HFFc6 (cell line): ENCODE results near the gene CNFN. TPM values are rescaled to one million over a fixed set of nuclear protein-coding genes. Genes with fewer than 3 reads are reported as not detected.

ENCODE experiments used
- DNase-seq: peaks from one replicate; pipeline ENCODE4 v3.0.0-alpha.2; 2018
- H3K27ac Mint-ChIP-seq: 2 replicates; pipeline ENCODE4 v1.8.0; 2020; ENCODE audit warnings: mild to moderate bottlenecking, mixed read lengths
- H3K27me3 Mint-ChIP-seq: 2 replicates; pipeline ENCODE4 v1.8.0; 2021; ENCODE audit warnings: mild to moderate bottlenecking, moderate library complexity, mixed read lengths; ENCODE audit not compliant: insufficient read depth
- H3K36me3 Mint-ChIP-seq: 2 replicates; pipeline ENCODE4 v1.8.0; 2021; ENCODE audit warnings: low read depth, mixed read lengths
- H3K4me1 Mint-ChIP-seq: 2 replicates; pipeline ENCODE4 v1.8.0; 2020; ENCODE audit warnings: low read depth, mixed read lengths
- H3K4me3 Mint-ChIP-seq: 2 replicates; pipeline ENCODE4 v1.8.0; 2020; ENCODE audit warnings: mild to moderate bottlenecking, moderate library complexity, mixed read lengths
- H3K9me3 Mint-ChIP-seq: 2 replicates; pipeline ENCODE4 v1.8.0; 2020; ENCODE audit warnings: mild to moderate bottlenecking, mixed read lengths
- total RNA-seq, 6 experiments: library from RNA; stranded (reverse); fragmentation: NEBNext Ultra II Directional; extraction: Animal tissue kit (Norgen Biotek cat#: 25700); gene quantifications; 2 replicates in 1 of 6; 3 replicates in 5 of 6; pipeline ENCODE4 v1.2.3, GENCODE V29; 2021
- TF ChIP-seq, protein P1 (sequence below): fragments of 200-600 bp; sonication (generic); IDR thresholded peaks from 2 replicates; pipeline ENCODE4 v1.5.0; 2021; ENCODE audit warnings: antibody characterized with exemption, mild to moderate bottlenecking

The CNFN gene
- total RNA-seq, 6 experiments from 2014 or later: 0.48 to 0.80 (median 0.68) TPM

- TF ChIP-seq, protein P1, sequence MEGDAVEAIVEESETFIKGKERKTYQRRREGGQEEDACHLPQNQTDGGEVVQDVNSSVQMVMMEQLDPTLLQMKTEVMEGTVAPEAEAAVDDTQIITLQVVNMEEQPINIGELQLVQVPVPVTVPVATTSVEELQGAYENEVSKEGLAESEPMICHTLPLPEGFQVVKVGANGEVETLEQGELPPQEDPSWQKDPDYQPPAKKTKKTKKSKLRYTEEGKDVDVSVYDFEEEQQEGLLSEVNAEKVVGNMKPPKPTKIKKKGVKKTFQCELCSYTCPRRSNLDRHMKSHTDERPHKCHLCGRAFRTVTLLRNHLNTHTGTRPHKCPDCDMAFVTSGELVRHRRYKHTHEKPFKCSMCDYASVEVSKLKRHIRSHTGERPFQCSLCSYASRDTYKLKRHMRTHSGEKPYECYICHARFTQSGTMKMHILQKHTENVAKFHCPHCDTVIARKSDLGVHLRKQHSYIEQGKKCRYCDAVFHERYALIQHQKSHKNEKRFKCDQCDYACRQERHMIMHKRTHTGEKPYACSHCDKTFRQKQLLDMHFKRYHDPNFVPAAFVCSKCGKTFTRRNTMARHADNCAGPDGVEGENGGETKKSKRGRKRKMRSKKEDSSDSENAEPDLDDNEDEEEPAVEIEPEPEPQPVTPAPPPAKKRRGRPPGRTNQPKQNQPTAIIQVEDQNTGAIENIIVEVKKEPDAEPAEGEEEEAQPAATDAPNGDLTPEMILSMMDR: peak; percentile 83
- H3K4me1 Mint-ChIP-seq: peaks cover 35% of the 10 kb centered on the region
- peak; percentile 49 for DNase-seq
- no peaks in the 10 kb centered on the region for H3K36me3 Mint-ChIP-seq
- no peaks in the 10 kb centered on the region for H3K9me3 Mint-ChIP-seq
- H3K27me3 Mint-ChIP-seq: peaks cover 2% of the 10 kb centered on the region; the same call in 1 of the 2 replicates
- H3K4me3 Mint-ChIP-seq: no peak overlapping the region
- H3K27ac Mint-ChIP-seq: no peak overlapping the region; the same call in 1 of the 2 replicates
Measured at GRCh38 chr19:42420055-42420544, 30.0 kb upstream of the CNFN start.

- no peak overlapping the region for H3K27ac Mint-ChIP-seq
- H3K36me3 Mint-ChIP-seq: no peaks in the 10 kb centered on the region
- no peaks in the 10 kb centered on the region for H3K9me3 Mint-ChIP-seq
- H3K27me3 Mint-ChIP-seq: peaks cover under 1% of the 10 kb centered on the region; the same call in 1 of the 2 replicates
- peaks cover 35% of the 10 kb centered on the region for H3K4me1 Mint-ChIP-seq
- TF ChIP-seq, protein P1: no peak
- H3K4me3 Mint-ChIP-seq: no peak overlapping the region
- no peak for DNase-seq
Measured at GRCh38 chr19:42419309-42419708, 29.2 kb upstream of the CNFN start.

GRCh38 chr19:42412661-42413076 lies 22.6 kb upstream of the CNFN start:
- Mint-ChIP-seq H3K27me3 (no peaks in the 10 kb centered on the region), H3K4me1 (peaks cover 9% of the 10 kb centered on the region), H3K4me3 (no peak overlapping the region), H3K36me3 (peaks cover 7% of the 10 kb centered on the region; the same call in 1 of the 2 replicates), H3K27ac (no peak overlapping the region), H3K9me3 (no peaks in the 10 kb centered on the region)
- no peak for DNase-seq
- TF ChIP-seq, protein P1: no peak

GRCh38 chr19:42412227-42412626 lies 22.1 kb upstream of the CNFN start:
- no peak overlapping the region for H3K27ac Mint-ChIP-seq
- H3K36me3 Mint-ChIP-seq: peaks cover 7% of the 10 kb centered on the region; the same call in 1 of the 2 replicates
- no peaks in the 10 kb centered on the region for H3K27me3 Mint-ChIP-seq
- DNase-seq: peak; percentile 19
- H3K9me3 Mint-ChIP-seq: no peaks in the 10 kb centered on the region
- no peak overlapping the region for H3K4me3 Mint-ChIP-seq
- peaks cover 9% of the 10 kb centered on the region for H3K4me1 Mint-ChIP-seq
- TF ChIP-seq, protein P1: no peak

GRCh38 chr19:42411581-42412178 lies 21.6 kb upstream of the CNFN start:
- peaks cover 9% of the 10 kb centered on the region for H3K4me1 Mint-ChIP-seq
- H3K36me3 Mint-ChIP-seq: peaks cover 7% of the 10 kb centered on the region; the same call in 1 of the 2 replicates
- no peaks in the 10 kb centered on the region for H3K9me3 Mint-ChIP-seq
- TF ChIP-seq, protein P1: no peak
- no peak overlapping the region for H3K4me3 Mint-ChIP-seq
- DNase-seq: no peak
- H3K27me3 Mint-ChIP-seq: no peaks in the 10 kb centered on the region
- no peak overlapping the region for H3K27ac Mint-ChIP-seq
